Epithelial cell of proximal tubule (primary cell): ENCODE results near the gene GUCY2F. TPM values are rescaled to one million over a fixed set of nuclear protein-coding genes. Genes with fewer than 3 reads are reported as not detected.
A peak's percentile ranks its signal among the peaks of the same experiment; 100 is the strongest.

Experiments used
- DNase-seq: peaks from one replicate; pipeline ENCODE4 v3.0.0-alpha.2; 2011; ENCODE audit warnings: low read depth
- H3K4me3 ChIP-seq: 2 replicates; pipeline ENCODE4 v1.5.1; 2011; ENCODE audit warnings: low read depth, mild to moderate bottlenecking, low read length
- total RNA-seq: library from RNA; depleted of rRNA; stranded (reverse); fragments of >200 nt; gene quantifications from 2 replicates; pipeline ENCODE4 v1.2.3, GENCODE V29; 2015
- TF ChIP-seq, protein P1 (sequence below): conservative IDR thresholded peaks from 2 replicates; pipeline ENCODE4 v1.5.1; 2012; ENCODE audit warnings: low read depth, mild to moderate bottlenecking, low read length

GUCY2F gene
- total RNA-seq, 1 donor from 2014 or later = not detected

DNA sequence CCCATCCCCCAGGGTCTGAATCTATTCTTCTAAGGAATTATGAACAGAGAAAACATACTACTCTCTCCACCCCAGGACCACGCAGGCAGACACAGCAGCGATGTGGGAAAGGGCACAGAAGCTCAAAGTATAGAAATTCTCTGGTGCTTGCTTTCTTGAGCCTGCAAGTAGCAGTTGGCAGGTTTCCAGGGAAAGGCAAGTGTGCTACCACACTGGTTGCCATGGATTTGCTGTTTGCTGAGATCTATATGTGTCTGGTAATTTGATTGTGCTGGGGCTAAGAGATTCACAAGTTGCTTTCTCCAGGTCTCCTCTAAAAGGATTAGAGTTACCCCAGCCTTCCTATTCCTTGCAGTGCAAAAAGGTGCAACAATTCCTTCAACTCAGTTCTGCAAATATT lies 83.1 kb downstream of the GUCY2F start:
- TF ChIP-seq, protein P1, sequence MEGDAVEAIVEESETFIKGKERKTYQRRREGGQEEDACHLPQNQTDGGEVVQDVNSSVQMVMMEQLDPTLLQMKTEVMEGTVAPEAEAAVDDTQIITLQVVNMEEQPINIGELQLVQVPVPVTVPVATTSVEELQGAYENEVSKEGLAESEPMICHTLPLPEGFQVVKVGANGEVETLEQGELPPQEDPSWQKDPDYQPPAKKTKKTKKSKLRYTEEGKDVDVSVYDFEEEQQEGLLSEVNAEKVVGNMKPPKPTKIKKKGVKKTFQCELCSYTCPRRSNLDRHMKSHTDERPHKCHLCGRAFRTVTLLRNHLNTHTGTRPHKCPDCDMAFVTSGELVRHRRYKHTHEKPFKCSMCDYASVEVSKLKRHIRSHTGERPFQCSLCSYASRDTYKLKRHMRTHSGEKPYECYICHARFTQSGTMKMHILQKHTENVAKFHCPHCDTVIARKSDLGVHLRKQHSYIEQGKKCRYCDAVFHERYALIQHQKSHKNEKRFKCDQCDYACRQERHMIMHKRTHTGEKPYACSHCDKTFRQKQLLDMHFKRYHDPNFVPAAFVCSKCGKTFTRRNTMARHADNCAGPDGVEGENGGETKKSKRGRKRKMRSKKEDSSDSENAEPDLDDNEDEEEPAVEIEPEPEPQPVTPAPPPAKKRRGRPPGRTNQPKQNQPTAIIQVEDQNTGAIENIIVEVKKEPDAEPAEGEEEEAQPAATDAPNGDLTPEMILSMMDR = no peak
- no peak for DNase-seq

DNA sequence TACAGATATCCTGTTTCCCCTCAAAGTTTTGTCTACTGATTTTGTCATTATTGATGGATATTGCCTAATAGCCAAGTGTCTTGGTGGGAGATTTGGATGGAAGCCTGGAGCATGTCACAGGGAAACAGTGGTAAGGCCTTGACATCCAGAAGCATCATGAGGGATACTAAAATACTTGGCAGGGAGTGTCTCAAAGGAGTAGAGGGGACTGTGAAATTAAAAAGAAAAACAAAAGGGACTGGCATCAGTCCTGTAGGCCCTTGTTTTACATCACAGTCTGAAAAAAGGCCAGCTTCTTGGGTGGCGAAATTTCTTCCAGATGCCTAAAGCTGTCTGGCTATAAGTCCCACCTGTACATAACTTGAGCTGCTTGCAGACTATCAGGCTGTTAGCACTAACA lies 83.8 kb downstream of the GUCY2F start:
- DNase-seq = no peak
- TF ChIP-seq, protein P1 = no peak
- H3K4me3 ChIP-seq = no peak overlapping the region

More for the DNA sequence above, 83.1 kb downstream of the GUCY2F start:
- no peak overlapping the region for H3K4me3 ChIP-seq

DNA sequence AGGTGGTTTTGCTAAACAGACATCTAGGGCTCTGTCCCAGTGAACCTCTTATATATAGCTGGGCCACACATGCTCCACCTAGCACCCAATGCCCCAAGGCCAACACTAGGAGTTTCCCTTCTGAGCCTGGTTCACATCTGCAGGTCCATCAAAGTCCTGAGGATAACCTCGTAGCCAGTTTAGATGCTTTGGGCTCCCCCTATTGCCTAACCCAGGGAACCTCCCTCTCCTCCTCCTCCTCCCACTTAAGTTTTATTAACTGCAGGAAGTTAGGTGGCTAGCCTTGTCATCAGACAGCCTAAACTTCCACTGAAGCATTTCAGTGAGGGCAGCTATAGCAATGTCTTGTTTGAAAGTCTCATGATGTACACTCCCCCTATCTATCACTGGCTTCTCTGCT lies 88.0 kb downstream of the GUCY2F start:
- H3K4me3 ChIP-seq = no peak overlapping the region
- DNase-seq = no peak
- TF ChIP-seq, protein P1 = peak; percentile 2

DNA sequence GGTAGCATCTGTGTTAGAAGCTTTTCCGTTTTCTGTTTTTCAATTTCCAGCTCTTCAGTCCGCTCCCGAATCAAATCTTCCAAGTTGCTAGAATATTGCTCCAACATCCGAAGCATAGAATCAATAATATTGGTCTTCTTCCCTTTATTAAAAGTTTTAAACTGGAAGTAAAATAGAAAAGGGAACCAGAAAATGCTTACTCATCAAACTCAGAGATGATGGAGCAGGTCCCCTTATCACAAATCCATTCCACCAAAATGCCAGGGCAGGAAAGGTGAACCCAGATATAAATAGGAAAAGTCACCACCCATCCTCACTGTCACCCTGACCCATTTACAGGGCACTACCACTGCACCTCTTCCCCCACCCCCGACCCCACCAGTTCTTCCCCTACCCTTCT lies 89.0 kb downstream of the GUCY2F start:
- no peak for DNase-seq
- H3K4me3 ChIP-seq = no peak overlapping the region
- TF ChIP-seq, protein P1 = no peak

DNA sequence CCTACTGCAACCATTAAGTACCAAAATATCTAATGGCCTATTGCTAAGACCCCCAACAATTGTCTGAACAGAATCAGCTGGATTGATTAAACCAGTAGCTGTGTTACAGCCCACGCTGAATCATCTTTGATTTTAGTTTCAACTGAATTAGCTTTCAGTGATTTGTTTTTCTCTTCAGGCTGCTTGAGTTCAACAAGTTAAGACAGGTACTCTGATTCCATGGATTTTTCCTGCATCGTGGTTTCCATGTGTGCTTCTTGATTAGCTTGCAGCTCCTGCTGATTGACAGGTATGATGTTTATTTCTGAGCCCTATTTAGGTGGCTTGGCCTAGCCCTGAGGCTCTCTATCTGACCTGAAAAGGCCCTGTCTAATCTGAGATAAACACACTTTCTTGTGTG lies 91.3 kb downstream of the GUCY2F start:
- no peak overlapping the region for H3K4me3 ChIP-seq
- no peak for DNase-seq
- TF ChIP-seq, protein P1 = no peak

DNA sequence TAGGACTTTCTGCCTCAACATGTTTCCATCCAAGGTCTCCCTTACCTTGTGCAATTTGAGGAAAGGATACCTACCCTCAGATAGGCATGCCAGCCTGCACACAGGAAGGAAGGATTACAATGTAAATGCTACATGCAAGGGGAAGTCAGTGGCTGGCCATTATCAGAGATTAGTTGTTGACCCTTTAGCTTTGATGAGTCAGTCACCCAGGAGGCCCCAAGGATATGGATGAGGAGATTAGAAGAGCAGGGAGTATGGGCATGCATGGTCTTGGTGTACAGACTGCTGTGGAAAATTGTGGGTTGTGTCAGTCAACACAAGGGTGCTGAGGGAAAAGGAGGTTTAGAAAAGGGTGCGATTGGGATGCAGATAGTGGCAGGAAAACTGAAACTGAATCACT lies 92.0 kb downstream of the GUCY2F start:
- H3K4me3 ChIP-seq = no peak overlapping the region
- DNase-seq = no peak
- TF ChIP-seq, protein P1 = no peak

DNA sequence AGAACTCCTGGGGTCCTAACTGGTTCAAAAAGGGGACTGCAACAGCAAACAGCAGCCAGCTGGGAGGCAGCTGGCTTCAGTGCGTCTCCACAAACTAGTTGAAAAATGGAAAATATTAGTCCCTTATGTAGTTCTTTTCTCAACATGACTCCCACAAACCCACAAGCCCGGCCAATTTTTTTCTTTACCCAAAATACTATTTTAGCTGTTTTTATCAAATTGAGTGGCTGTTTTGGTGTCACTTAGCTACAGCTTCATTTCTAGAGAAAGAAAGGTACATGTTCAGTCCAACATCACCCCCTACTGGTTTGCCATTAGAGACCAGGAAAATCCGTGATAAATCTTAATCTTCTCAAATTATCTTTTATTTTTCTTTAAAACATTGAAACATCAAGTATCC lies 97.2 kb downstream of the GUCY2F start:
- TF ChIP-seq, protein P1 = peak; percentile 55
- DNase-seq = no peak
- H3K4me3 ChIP-seq = no peak overlapping the region
